ENCODE results near the gene PTH2. TPM values are rescaled to one million over a fixed set of nuclear protein-coding genes. Genes with fewer than 3 reads are reported as not detected.

Gene PTH2
- polyA plus RNA-seq, 1 donor (not counting 4 experiments of a cell fraction or from before 2014, with no cell fraction given), result not detected

- dilution Hi-C loops (cut with MboI; ENCODE audit: extremely low pct_ligation_motif_present, low sequenced_read_pairs), result no loop called here
- no peak for TF ChIP-seq CTCF (optimal IDR thresholded peaks at IDR 0.05 in 1 of 3, IDR thresholded peaks at IDR 0.05 in 1 of 3, conservative IDR thresholded peaks at IDR 0.05 in 1 of 3; ENCODE audit: extremely low read depth in 1 of 3, insufficient read depth in 2 of 3, low read length in 3 of 3)
- no peak for TF ChIP-seq EZH2 (IDR thresholded peaks at IDR 0.05; ENCODE audit: low read length)
- Histone ChIP-seq H3K4me3 (ENCODE audit: control insufficient read depth in 2 of 3, extremely low read depth in 1 of 3, insufficient read depth in 2 of 3, low read depth in 1 of 3, low read length in 3 of 3) (no peak overlapping the region), H3K4me2 (ENCODE audit: control insufficient read depth, extremely low read depth, insufficient read depth, low read depth, low read length) (no peak overlapping the region), H3K36me3 (ENCODE audit: control insufficient read depth in 2 of 2, extremely low read depth in 1 of 2, insufficient read depth in 2 of 2, low read length in 2 of 2) (no peaks in the 10 kb centered on the region), H4K20me1 (ENCODE audit: control insufficient read depth, extremely low read depth, insufficient read depth, low read length) (no peaks in the 10 kb centered on the region), H3K9me3 (ENCODE audit: control insufficient read depth, low read depth, low read length) (no peaks in the 10 kb centered on the region), H3K9me1 (ENCODE audit: control insufficient read depth, extremely low read depth, insufficient read depth, low read length) (no peaks in the 10 kb centered on the region), H3K9ac (ENCODE audit: control insufficient read depth, extremely low read depth, insufficient read depth, low read length) (no peak overlapping the region), H3K79me2 (ENCODE audit: control insufficient read depth, insufficient read depth, low read length) (no peaks in the 10 kb centered on the region), H3K4me1 (ENCODE audit: control insufficient read depth, extremely low read depth, insufficient read depth, low read length) (peaks cover 7% of the 10 kb centered on the region), H3K27ac (ENCODE audit: control insufficient read depth, insufficient read depth, low read length) (no peak overlapping the region), H3K27me3 (ENCODE audit: control insufficient read depth, extremely low read depth, insufficient read depth, low read length) (peaks cover 95% of the 10 kb centered on the region), H2AFZ (ENCODE audit: control insufficient read depth, low read length) (no peak overlapping the region)
- no peak for DNase-seq (ENCODE audit: low read depth, low spot score)
- FAIRE-seq, result no peak
Measured at GRCh38 chr19:49423985-49424303, 703 bp upstream of the PTH2 start.

GRCh38 chr19:49422407-49423070 lies 702 bp downstream of the PTH2 start:
- H3K9ac ChIP-seq (ENCODE audit: control insufficient read depth, extremely low read depth, insufficient read depth, low read length), result no peak overlapping the region
- DNase-seq (ENCODE audit: low read depth, low spot score) (no peak), FAIRE-seq (no peak)
- peaks cover 85% of the 10 kb centered on the region for H3K27me3 ChIP-seq (ENCODE audit: control insufficient read depth, extremely low read depth, insufficient read depth, low read length)
- no peaks in the 10 kb centered on the region for H3K9me3 ChIP-seq (ENCODE audit: control insufficient read depth, low read depth, low read length)
- no peak overlapping the region for H2AFZ ChIP-seq (ENCODE audit: control insufficient read depth, low read length)
- H3K36me3 ChIP-seq (ENCODE audit: control insufficient read depth in 2 of 2, extremely low read depth in 1 of 2, insufficient read depth in 2 of 2, low read length in 2 of 2), result no peaks in the 10 kb centered on the region
- H3K4me1 ChIP-seq (ENCODE audit: control insufficient read depth, extremely low read depth, insufficient read depth, low read length), result no peaks in the 10 kb centered on the region
- TF ChIP-seq CTCF (optimal IDR thresholded peaks at IDR 0.05 in 1 of 3, IDR thresholded peaks at IDR 0.05 in 1 of 3, conservative IDR thresholded peaks at IDR 0.05 in 1 of 3; ENCODE audit: extremely low read depth in 1 of 3, insufficient read depth in 2 of 3, low read length in 3 of 3) (peak; percentile 33 to 66 (median 54)), EZH2 (IDR thresholded peaks at IDR 0.05; ENCODE audit: low read length) (peak; percentile 65)
- H3K9me1 ChIP-seq (ENCODE audit: control insufficient read depth, extremely low read depth, insufficient read depth, low read length), result no peaks in the 10 kb centered on the region
- no peaks in the 10 kb centered on the region for H3K79me2 ChIP-seq (ENCODE audit: control insufficient read depth, insufficient read depth, low read length)
- H3K4me3 ChIP-seq (ENCODE audit: control insufficient read depth in 2 of 3, extremely low read depth in 1 of 3, insufficient read depth in 2 of 3, low read depth in 1 of 3, low read length in 3 of 3), result no peak overlapping the region
- dilution Hi-C loops (cut with MboI; ENCODE audit: extremely low pct_ligation_motif_present, low sequenced_read_pairs), result no loop called here
- H3K4me2 ChIP-seq (ENCODE audit: control insufficient read depth, extremely low read depth, insufficient read depth, low read depth, low read length), result peak overlapping the region; percentile 40
- H4K20me1 ChIP-seq (ENCODE audit: control insufficient read depth, extremely low read depth, insufficient read depth, low read length), result no peaks in the 10 kb centered on the region
- H3K27ac ChIP-seq (ENCODE audit: control insufficient read depth, insufficient read depth, low read length), result no peak overlapping the region

All from keratinocyte (primary cell).